Panc1 (cell line): ENCODE data around the gene BLM. TPM values are rescaled to one million over a fixed set of nuclear protein-coding genes. Genes with fewer than 3 reads are reported as not detected.

ENCODE experiments used
- ATAC-seq: fragments of 200-7000 bp; cut with Tn5 transposase; 2 replicates; pipeline ENCODE4 v1.9.1; 2020; ENCODE audit warnings: mild to moderate bottlenecking, moderate library complexity
- BruUV-seq: library from RNA; stranded (reverse); fragments of 400-500 nt; replicated peaks from 2 replicates; lab custom pipeline; 2021; lab: Mats Ljungman, UMichigan
- CTCF ChIA-PET: fragments of 300-600 bp; sonication (Branson Sonifier 250); formaldehyde crosslinking; loops from one replicate; lab custom pipeline; 2022; ENCODE audit warnings: antibody characterized with exemption; lab: Charles Lee
- POLR2A ChIA-PET: fragments of 300-600 bp; sonication (Branson Sonifier 250); formaldehyde crosslinking; loops from one replicate; lab custom pipeline; 2022; ENCODE audit warnings: antibody characterized with exemption; lab: Charles Lee
- DNase-seq: peaks from one replicate; pipeline ENCODE4 v3.0.0-alpha.2; 2010; ENCODE audit warnings: low read depth, low spot score
- H3K27ac ChIP-seq: 2 replicates; pipeline ENCODE4 v1.5.1; 2011; ENCODE audit warnings: mild to moderate bottlenecking, low read length, inconsistent platforms
- H3K27me3 ChIP-seq: fragments of 200-500 bp; sonication (Bioruptor generic); 2 replicates; pipeline ENCODE4 v1.6.0; 2014; ENCODE audit warnings: low read length, inconsistent platforms; ENCODE audit not compliant: control insufficient read depth, insufficient read depth
- H3K36me3 ChIP-seq: fragments of 200-500 bp; sonication (Bioruptor generic); 2 replicates; pipeline ENCODE4 v1.5.1; 2014; ENCODE audit warnings: inconsistent platforms, mild to moderate bottlenecking, low read length, moderate library complexity; ENCODE audit not compliant: control insufficient read depth, insufficient read depth
- H3K4me1 ChIP-seq: 2 replicates; pipeline ENCODE4 v1.5.1; 2011; ENCODE audit warnings: inconsistent platforms, mild to moderate bottlenecking, low read length, moderate library complexity; ENCODE audit not compliant: control insufficient read depth, insufficient read depth
- H3K4me3 ChIP-seq, 2 experiments: 2 replicates each; pipeline ENCODE4 v1.5.1; 2011 to 2012; ENCODE audit warnings: low read depth in 2 of 2, low read length in 2 of 2, mild to moderate bottlenecking in 2 of 2, inconsistent platforms in 1 of 2, moderate library complexity in 1 of 2
- H3K9me3 ChIP-seq: fragments of 200-500 bp; sonication (Bioruptor generic); 2 replicates; pipeline ENCODE4 v1.5.1; 2014; ENCODE audit warnings: low read depth, mild to moderate bottlenecking, inconsistent platforms, low read length, moderate library complexity; ENCODE audit not compliant: control insufficient read depth, insufficient read depth
- CTCF ChIP-seq: fragments of 450-650 bp; IDR thresholded peaks from 2 replicates; pipeline ENCODE4 v1.5.1; 2017; ENCODE audit warnings: mild to moderate bottlenecking
- POLR2AphosphoS5 ChIP-seq: IDR thresholded peaks from 2 replicates; pipeline ENCODE4 v1.6.1; 2012; ENCODE audit warnings: mild to moderate bottlenecking, low read depth, low read length, moderate library complexity
- SIN3A ChIP-seq: IDR thresholded peaks from 2 replicates; pipeline ENCODE4 v1.6.1; 2012; ENCODE audit warnings: low read depth, mild to moderate bottlenecking, low read length, moderate library complexity, borderline replicate concordance; ENCODE audit not compliant: insufficient read depth
- TCF7L2 ChIP-seq: IDR thresholded peaks from 2 replicates; pipeline ENCODE4 v1.6.1; 2011; ENCODE audit warnings: mild to moderate bottlenecking, low read depth, low read length, inconsistent platforms
- in situ Hi-C: cut with HindIII; loops from 2 replicates; pipeline ENCODE4 v1.10.0; 2016; ENCODE audit warnings: low sequenced_read_pairs, low pct_unique_long_range_greater_than_20kb
- intact Hi-C: fragments of 100-400 bp; cut with micrococcal nuclease; formaldehyde crosslinking; loops from one replicate; pipeline ENCODE4 v1.10.0; 2022; ENCODE audit not compliant: unreplicated experiment
- total RNA-seq: library from RNA; stranded (reverse); gene quantifications from one replicate; pipeline ENCODE4 v1.2.1, GENCODE V29; 2021; ENCODE audit not compliant: unreplicated experiment
- TF ChIP-seq, protein P1 (sequence below), 2 experiments: IDR thresholded peaks; 2 replicates each; pipeline ENCODE4 v1.6.1; 2011 to 2012; ENCODE audit warnings: low read depth in 2 of 2, control low read depth in 1 of 2, low read length in 1 of 2, mild to moderate bottlenecking in 1 of 2, moderate library complexity in 1 of 2; ENCODE audit not compliant: insufficient read depth in 1 of 2

The BLM gene
- total RNA-seq, 1 experiment from 2014 or later: 23.9 TPM

- CTCF ChIA-PET: no interaction called here
- Histone ChIP-seq H3K9me3 (no peaks in the 10 kb centered on the region), H3K4me1 (no peaks in the 10 kb centered on the region), H3K27ac (no peak overlapping the region), H3K36me3 (no peaks in the 10 kb centered on the region), H3K27me3 (no peaks in the 10 kb centered on the region), H3K4me3 (no peak overlapping the region)
- intact Hi-C loops (no loop called here), in situ Hi-C loops (no loop called here)
- POLR2A ChIA-PET: no interaction called here
- DNase-seq: no peak
- TF ChIP-seq CTCF: no peak
- no peak for TF ChIP-seq SIN3A
- TF ChIP-seq TCF7L2: no peak
- no TSS peak for BruUV-seq
- ATAC-seq: no peak
Observed at GRCh38 chr15:90679959-90680358, 37.2 kb upstream of the BLM start.

- Histone ChIP-seq H3K27ac (no peak overlapping the region), H3K36me3 (no peaks in the 10 kb centered on the region), H3K4me1 (no peaks in the 10 kb centered on the region), H3K27me3 (no peaks in the 10 kb centered on the region), H3K4me3 (no peak overlapping the region), H3K9me3 (no peaks in the 10 kb centered on the region)
- DNase-seq: no peak
- no TSS peak for BruUV-seq
- ChIA-PET POLR2A (no interaction called here), CTCF (no interaction called here)
- no peak for TF ChIP-seq CTCF
- TF ChIP-seq POLR2AphosphoS5: no peak
- TF ChIP-seq SIN3A: no peak
- TF ChIP-seq, protein P1, sequence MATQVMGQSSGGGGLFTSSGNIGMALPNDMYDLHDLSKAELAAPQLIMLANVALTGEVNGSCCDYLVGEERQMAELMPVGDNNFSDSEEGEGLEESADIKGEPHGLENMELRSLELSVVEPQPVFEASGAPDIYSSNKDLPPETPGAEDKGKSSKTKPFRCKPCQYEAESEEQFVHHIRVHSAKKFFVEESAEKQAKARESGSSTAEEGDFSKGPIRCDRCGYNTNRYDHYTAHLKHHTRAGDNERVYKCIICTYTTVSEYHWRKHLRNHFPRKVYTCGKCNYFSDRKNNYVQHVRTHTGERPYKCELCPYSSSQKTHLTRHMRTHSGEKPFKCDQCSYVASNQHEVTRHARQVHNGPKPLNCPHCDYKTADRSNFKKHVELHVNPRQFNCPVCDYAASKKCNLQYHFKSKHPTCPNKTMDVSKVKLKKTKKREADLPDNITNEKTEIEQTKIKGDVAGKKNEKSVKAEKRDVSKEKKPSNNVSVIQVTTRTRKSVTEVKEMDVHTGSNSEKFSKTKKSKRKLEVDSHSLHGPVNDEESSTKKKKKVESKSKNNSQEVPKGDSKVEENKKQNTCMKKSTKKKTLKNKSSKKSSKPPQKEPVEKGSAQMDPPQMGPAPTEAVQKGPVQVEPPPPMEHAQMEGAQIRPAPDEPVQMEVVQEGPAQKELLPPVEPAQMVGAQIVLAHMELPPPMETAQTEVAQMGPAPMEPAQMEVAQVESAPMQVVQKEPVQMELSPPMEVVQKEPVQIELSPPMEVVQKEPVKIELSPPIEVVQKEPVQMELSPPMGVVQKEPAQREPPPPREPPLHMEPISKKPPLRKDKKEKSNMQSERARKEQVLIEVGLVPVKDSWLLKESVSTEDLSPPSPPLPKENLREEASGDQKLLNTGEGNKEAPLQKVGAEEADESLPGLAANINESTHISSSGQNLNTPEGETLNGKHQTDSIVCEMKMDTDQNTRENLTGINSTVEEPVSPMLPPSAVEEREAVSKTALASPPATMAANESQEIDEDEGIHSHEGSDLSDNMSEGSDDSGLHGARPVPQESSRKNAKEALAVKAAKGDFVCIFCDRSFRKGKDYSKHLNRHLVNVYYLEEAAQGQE (IDR thresholded peaks at IDR 0.05; ENCODE audit: insufficient read depth in 1 of 2, low read depth in 2 of 2, low read length in 1 of 2): no peak
- TF ChIP-seq TCF7L2: no peak
- intact Hi-C loops (no loop called here), in situ Hi-C loops (no loop called here)
- no peak; the same call in 1 of the 2 replicates for ATAC-seq
Observed at GRCh38 chr15:90680371-90680935, 36.7 kb upstream of the BLM start.
